ENCODE data around the gene TATDN3. TPM values are rescaled to one million over a fixed set of nuclear protein-coding genes. Genes with fewer than 3 reads are reported as not detected.

Gene TATDN3
- total and polyA plus RNA-seq, 2 of the 8 experiments (the other 6 are each of a cell fraction or from before 2014, with no cell fraction given) = 6.9 to 19.4 TPM

GRCh38 chr1:212819726-212820125, 28.0 kb downstream of the TATDN3 start:
- no peaks in the 10 kb centered on the region for H3K9me3 ChIP-seq (ENCODE audit: insufficient read depth in 2 of 2, low read depth in 1 of 2, low read length in 1 of 2)
- no peak overlapping the region for H2BK12ac ChIP-seq (ENCODE audit: low read depth, low read length)
- H2BK120ac ChIP-seq (replicated peaks; ENCODE audit: low read depth, low read length) = no peak overlapping the region
- WGBS, 2 experiments (ENCODE audit: extremely low coverage in 1 of 2, insufficient coverage in 1 of 2, insufficient read length in 1 of 2, insufficient replicate concordance in 2 of 2, low coverage in 1 of 2, low lambda C conversion rate in 2 of 2, missing lambda C conversion rate in 1 of 2) = 85% methylated on average over 5 of the region's 5 CpGs; no CpG with 5 or more reads in 1 of the 2 experiments
- H3K9ac ChIP-seq (replicated peaks in 1 of 4; ENCODE audit: extremely low read depth in 1 of 4, low read depth in 3 of 4, low read length in 3 of 4) = no peak overlapping the region
- no peaks in the 10 kb centered on the region for H3K79me2 ChIP-seq (ENCODE audit: control insufficient read depth in 1 of 2, insufficient read depth in 2 of 2, low read length in 2 of 2)
- no peaks in the 10 kb centered on the region for H3K23me2 ChIP-seq (ENCODE audit: low read depth, low read length)
- FAIRE-seq = no peak
- no peak overlapping the region for H2BK5ac ChIP-seq (ENCODE audit: low read depth, low read length)
- no peak overlapping the region for H2AFZ ChIP-seq (ENCODE audit: low read length)
- no peaks in the 10 kb centered on the region for H4K20me1 ChIP-seq (replicated peaks in 1 of 2; ENCODE audit: control insufficient read depth in 1 of 2, insufficient read depth in 2 of 2, low read length in 2 of 2)
- no peak overlapping the region for H3K4me2 ChIP-seq (ENCODE audit: insufficient read depth in 1 of 2, low read depth in 2 of 2, low read length in 2 of 2)
- no peak overlapping the region for H3K23ac ChIP-seq (ENCODE audit: insufficient read length)
- H4K91ac ChIP-seq (replicated peaks; ENCODE audit: insufficient read length, low read length) = no peak overlapping the region
- H3K14ac ChIP-seq (ENCODE audit: insufficient read length) = no peak overlapping the region
- H2AK5ac ChIP-seq (ENCODE audit: low read depth, low read length) = no peak overlapping the region
- H3K27ac ChIP-seq (ENCODE audit: low read depth, low read length) = no peak overlapping the region
- H3K36me3 ChIP-seq (ENCODE audit: control insufficient read depth in 2 of 4, insufficient read depth in 4 of 4, low read length in 3 of 4) = no peaks in the 10 kb centered on the region; a peak in 1 of 8 replicates
- H3K56ac ChIP-seq (replicated peaks; ENCODE audit: insufficient read length, low read depth, low read length) = no peak overlapping the region
- no peak overlapping the region for H2BK20ac ChIP-seq (ENCODE audit: low read length)
- H4K8ac ChIP-seq (ENCODE audit: extremely low read depth, insufficient read depth, low read length) = no peak overlapping the region
- no peak overlapping the region for H4K5ac ChIP-seq (ENCODE audit: insufficient read length, low read depth, low read length)
- POLR2A ChIA-PET (ENCODE audit: partially characterized antibody) = interaction anchor here (1.3 to 1.8 kb wide), 2 partner anchors 8 to 60 kb away, joined by 3 to 4 read pairs; no protein-coding TSS in a partner anchor
- H2BK15ac ChIP-seq (ENCODE audit: low read length) = no peak overlapping the region
- H3K18ac ChIP-seq (ENCODE audit: extremely low read depth, low read length) = no peak overlapping the region
- no peaks in the 10 kb centered on the region for H3K27me3 ChIP-seq (replicated peaks in 1 of 4; ENCODE audit: control insufficient read depth in 3 of 4, extremely low read depth in 1 of 4, insufficient read depth in 3 of 4, low read length in 3 of 4)
- TF ChIP-seq CHD1 (IDR thresholded peaks at IDR 0.05; ENCODE audit: low read depth, low read length) = no peak
- no peak for TF ChIP-seq ZNF274 (IDR thresholded peaks at IDR 0.05; ENCODE audit: borderline replicate concordance, extremely low read depth, low read length)
- no peak for TF ChIP-seq CTBP2 (IDR thresholded peaks at IDR 0.05; ENCODE audit: borderline replicate concordance, insufficient read depth, insufficient read length, low read length)
- no peak for TF ChIP-seq KDM1A (IDR thresholded peaks at IDR 0.05; ENCODE audit: borderline replicate concordance, low read length)
- no peak for DNase-seq (ENCODE audit: low read depth in 1 of 2, low spot score in 2 of 2)
- no peaks in the 10 kb centered on the region for H3K4me1 ChIP-seq (replicated peaks in 1 of 4; ENCODE audit: control insufficient read depth in 3 of 4, insufficient read depth in 4 of 4, low read length in 3 of 4)
- no peak overlapping the region for H3K4ac ChIP-seq (replicated peaks; ENCODE audit: insufficient read length, low read depth, low read length)
- no peaks in the 10 kb centered on the region for H3K79me1 ChIP-seq (ENCODE audit: low read depth, low read length)
- H3K4me3 ChIP-seq (ENCODE audit: extremely low read depth in 1 of 4, insufficient read depth in 2 of 4, low read depth in 3 of 4, low read length in 4 of 4) = no peak overlapping the region
- CTCF ChIA-PET (ENCODE audit: partially characterized antibody) = interaction anchor here (0.6 to 1.6 kb wide), 4 partner anchors 42 to 208 kb away, joined by 3 to 6 read pairs (median 4); no protein-coding TSS in a partner anchor
